Stomach (tissue), 4 donors: Measurements from ENCODE around the gene SAP25.

ENCODE experiments used
- CTCF ChIP-seq, 7 experiments: fragments of 450-650 bp in 4 of 7; fragments of 200-600 bp in 3 of 7; sonication (generic) in 3 of 7; IDR thresholded peaks; one replicate each; pipeline ENCODE4 v1.5.1; 2016 to 2019; ENCODE audit warnings: antibody characterized with exemption in 7 of 7, control low read depth in 2 of 7, mild to moderate bottlenecking in 1 of 7
- EP300 ChIP-seq: sonication (generic); formaldehyde crosslinking; IDR thresholded peaks from one replicate; pipeline ENCODE4 v1.6.1; 2017; ENCODE audit warnings: antibody characterized with exemption
- POLR2A ChIP-seq, 4 donors: fragments of 450-650 bp; IDR thresholded peaks; one replicate each; pipeline ENCODE4 v1.6.1; 2016; ENCODE audit warnings: antibody characterized with exemption in 4 of 4, control low read depth in 2 of 4, mild to moderate bottlenecking in 1 of 4, moderate library complexity in 1 of 4

GRCh38 chr7:100580466-100581283 is 7.0 kb upstream of the SAP25 start:
- TF ChIP-seq CTCF (IDR thresholded peaks at IDR 0.05), result no peak
- no peak for TF ChIP-seq POLR2A (IDR thresholded peaks at IDR 0.05)
- no peak for TF ChIP-seq EP300
